ENCODE data around the gene MAP3K21.

DNA sequence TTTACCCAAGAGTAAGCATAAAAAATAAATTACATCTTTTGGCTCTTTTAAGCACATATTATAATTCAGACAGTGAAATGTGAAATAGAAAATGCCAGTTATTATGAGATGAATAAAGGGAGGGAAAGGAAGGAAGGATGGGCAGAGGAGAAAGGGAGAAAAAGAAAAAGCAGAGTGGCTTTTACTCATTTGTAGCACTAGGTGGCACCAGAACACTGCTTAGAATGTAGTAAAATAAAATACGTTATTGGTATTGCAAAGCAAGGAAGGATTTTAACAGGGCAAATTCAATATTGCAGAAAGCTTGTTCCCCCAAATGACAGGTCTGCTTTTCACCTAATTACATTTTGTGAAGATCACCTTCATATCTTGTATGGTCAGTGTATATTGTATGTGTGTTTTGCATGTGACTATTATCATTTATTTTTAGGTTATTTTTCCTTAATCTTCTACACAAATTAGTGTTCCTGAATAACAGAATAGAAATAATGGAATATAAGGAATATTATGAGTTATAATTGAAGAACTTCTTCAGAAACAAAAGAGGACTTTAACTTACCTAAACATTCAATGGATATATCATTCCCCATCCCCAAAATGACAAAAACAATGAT, 22.9 kb upstream of the MAP3K21 start:
- TF ChIP-seq, protein P1, sequence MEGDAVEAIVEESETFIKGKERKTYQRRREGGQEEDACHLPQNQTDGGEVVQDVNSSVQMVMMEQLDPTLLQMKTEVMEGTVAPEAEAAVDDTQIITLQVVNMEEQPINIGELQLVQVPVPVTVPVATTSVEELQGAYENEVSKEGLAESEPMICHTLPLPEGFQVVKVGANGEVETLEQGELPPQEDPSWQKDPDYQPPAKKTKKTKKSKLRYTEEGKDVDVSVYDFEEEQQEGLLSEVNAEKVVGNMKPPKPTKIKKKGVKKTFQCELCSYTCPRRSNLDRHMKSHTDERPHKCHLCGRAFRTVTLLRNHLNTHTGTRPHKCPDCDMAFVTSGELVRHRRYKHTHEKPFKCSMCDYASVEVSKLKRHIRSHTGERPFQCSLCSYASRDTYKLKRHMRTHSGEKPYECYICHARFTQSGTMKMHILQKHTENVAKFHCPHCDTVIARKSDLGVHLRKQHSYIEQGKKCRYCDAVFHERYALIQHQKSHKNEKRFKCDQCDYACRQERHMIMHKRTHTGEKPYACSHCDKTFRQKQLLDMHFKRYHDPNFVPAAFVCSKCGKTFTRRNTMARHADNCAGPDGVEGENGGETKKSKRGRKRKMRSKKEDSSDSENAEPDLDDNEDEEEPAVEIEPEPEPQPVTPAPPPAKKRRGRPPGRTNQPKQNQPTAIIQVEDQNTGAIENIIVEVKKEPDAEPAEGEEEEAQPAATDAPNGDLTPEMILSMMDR (IDR thresholded peaks at IDR 0.05): peak in 5 of 7 experiments; percentile 56 to 83 (median 76)
- TF ChIP-seq POLR2AphosphoS5 (IDR thresholded peaks at IDR 0.05) (no peak), EP300 (IDR thresholded peaks at IDR 0.05) (no peak)

Measured in stomach (tissue), 4 donors.